ENCODE data around the gene COL18A1.
"Not testable (repeated sequence)": the region's sequence is repeated elsewhere in the genome, so short reads cannot be mapped to it uniquely, and the experiment has no call there.

Gene COL18A1

GRCh38 chr21:45404730-45405270 lies at the start of gene COL18A1:
COL18A1 (plus strand) TSS chr21:45405165; CDS start chr21:45405231, 66 bp downstream.
- no peak for DNase-seq

- no peak for DNase-seq
Measured at GRCh38 chr21:45355573-45355972, 49.4 kb upstream of the COL18A1 start.

- no peak for DNase-seq
Measured at GRCh38 chr21:45356251-45356650, 48.7 kb upstream of the COL18A1 start.

GRCh38 chr21:45356653-45357435 lies 48.1 kb upstream of the COL18A1 start:
- DNase-seq: no peak

- no peak for DNase-seq
Measured at GRCh38 chr21:45357436-45358260, 47.3 kb upstream of the COL18A1 start.

GRCh38 chr21:45358261-45358670 lies 46.7 kb upstream of the COL18A1 start:
- DNase-seq: no peak

- DNase-seq: no peak
Measured at GRCh38 chr21:45358711-45359310, 46.2 kb upstream of the COL18A1 start.

GRCh38 chr21:45359451-45360217 lies 45.3 kb upstream of the COL18A1 start:
- DNase-seq: no peak

- DNase-seq: no peak
Measured at GRCh38 chr21:45361033-45361997, 43.6 kb upstream of the COL18A1 start.

- no peak for DNase-seq
Measured at GRCh38 chr21:45362077-45362747, 42.8 kb upstream of the COL18A1 start.

- DNase-seq: no peak
Measured at GRCh38 chr21:45362748-45363145, 42.2 kb upstream of the COL18A1 start.

GRCh38 chr21:45363272-45363671 lies 41.7 kb upstream of the COL18A1 start:
- not testable (repeated sequence) for DNase-seq

GRCh38 chr21:45363921-45364467 lies 41.0 kb upstream of the COL18A1 start:
- peak; percentile 73 for DNase-seq

GRCh38 chr21:45364468-45365185 lies 40.3 kb upstream of the COL18A1 start:
- DNase-seq: no peak

- no peak for DNase-seq
Measured at GRCh38 chr21:45365186-45365607, 39.8 kb upstream of the COL18A1 start.

GRCh38 chr21:45365608-45366241 lies 39.2 kb upstream of the COL18A1 start:
- no peak for DNase-seq

GRCh38 chr21:45366476-45366875 lies 38.5 kb upstream of the COL18A1 start:
- no peak for DNase-seq

GRCh38 chr21:45366931-45367401 lies 38.0 kb upstream of the COL18A1 start:
- DNase-seq: no peak

All from OCI-M1 (cell line).